ENCODE results near the gene EMC9. TPM values are rescaled to one million over a fixed set of nuclear protein-coding genes. Genes with fewer than 3 reads are reported as not detected.

EMC9 gene
- total and polyA plus RNA-seq, 2 of the 8 experiments (the other 6 are each of a cell fraction or from before 2014, with no cell fraction given) = 38.4 to 47.2 TPM

- TF ChIP-seq E2F6 (IDR thresholded peaks at IDR 0.05) (no peak), NRF1 (IDR thresholded peaks at IDR 0.05; ENCODE audit: low read depth, low read length) (no peak), KDM4A (IDR thresholded peaks at IDR 0.05; ENCODE audit: low read depth, low read length, severe bottlenecking) (peak; percentile 55), KDM5A (IDR thresholded peaks at IDR 0.05; ENCODE audit: low read length) (no peak), YY1 (IDR thresholded peaks at IDR 0.05; ENCODE audit: low read depth, low read length) (no peak), CREB1 (IDR thresholded peaks at IDR 0.05) (peak; percentile 40), GABPA (IDR thresholded peaks at IDR 0.05; ENCODE audit: borderline replicate concordance, insufficient read depth, low read length) (no peak), TCF12 (IDR thresholded peaks at IDR 0.05; ENCODE audit: low read depth, low read length) (no peak), CTBP2 (IDR thresholded peaks at IDR 0.05; ENCODE audit: borderline replicate concordance, insufficient read depth, insufficient read length, low read length) (no peak), ASH2L (IDR thresholded peaks at IDR 0.05; ENCODE audit: low read length) (peak; percentile 89), SRF (IDR thresholded peaks at IDR 0.05; ENCODE audit: low read depth, low read length) (no peak), CHD2 (IDR thresholded peaks at IDR 0.05; ENCODE audit: low read length) (no peak), POLR2A (IDR thresholded peaks at IDR 0.05; ENCODE audit: control extremely low read depth in 1 of 2, low read depth in 2 of 2, low read length in 2 of 2) (no peak), SUZ12 (IDR thresholded peaks at IDR 0.05; ENCODE audit: low read length) (no peak), SIN3A (conservative IDR thresholded peaks at IDR 0.05 in 1 of 2, IDR thresholded peaks at IDR 0.05 in 1 of 2; ENCODE audit: low read depth in 1 of 2, low read length in 2 of 2) (peak; percentile 86 to 96; a peak in 3 of 4 replicates), CBX5 (IDR thresholded peaks at IDR 0.05; ENCODE audit: low read depth, low read length) (no peak), FOSL1 (IDR thresholded peaks at IDR 0.05; ENCODE audit: insufficient read depth, low read depth, low read length) (no peak), SAP30 (IDR thresholded peaks at IDR 0.05; ENCODE audit: insufficient read depth, insufficient replicate concordance, low read length) (peak; percentile 92), ATF2 (IDR thresholded peaks at IDR 0.05; ENCODE audit: low read length) (no peak), SIX5 (IDR thresholded peaks at IDR 0.05; ENCODE audit: low read depth, low read length) (no peak), TEAD4 (IDR thresholded peaks at IDR 0.05; ENCODE audit: low read depth, low read length) (no peak), MAX (IDR thresholded peaks at IDR 0.05) (0 out of 2 replicates have a peak, but pooled peaks have one; percentile 33), CBX8 (IDR thresholded peaks at IDR 0.05; ENCODE audit: borderline replicate concordance, low read depth, low read length) (no peak)
Observed at GRCh38 chr14:24113801-24114531, 27.4 kb downstream of the EMC9 start (continued).

Measured in H1 (cell line).